HCT116 (cell line): ENCODE results near the gene VEPH1. TPM values are rescaled to one million over a fixed set of nuclear protein-coding genes. Genes with fewer than 3 reads are reported as not detected.

ENCODE experiments used
- ATAC-seq: fragments of 200-7000 bp; cut with Tn5 transposase; 2 replicates; pipeline ENCODE4 v1.9.1; 2020; ENCODE audit warnings: mild to moderate bottlenecking, moderate library complexity
- BruUV-seq: library from RNA; stranded (reverse); fragments of 400-500 nt; replicated peaks from 2 replicates; lab custom pipeline; 2021; lab: Mats Ljungman, UMichigan
- CTCF ChIA-PET: fragments of 300-600 bp; sonication (Branson Sonifier 250); formaldehyde crosslinking; loops from one replicate; lab custom pipeline; 2021; ENCODE audit warnings: antibody characterized with exemption; lab: Charles Lee
- POLR2A ChIA-PET: fragments of 300-600, 350-600 bp; sonication (Branson Sonifier 250); formaldehyde crosslinking; loops from one replicate; lab custom pipeline; 2021; ENCODE audit warnings: antibody characterized with exemption; lab: Charles Lee
- RAD21 ChIA-PET, 2 experiments: fragments of 300-600 bp; sonication (Branson Sonifier 250); formaldehyde crosslinking; loops; one replicate each; lab custom pipeline; 2023; ENCODE audit warnings: low total read pairs in 2 of 2; ENCODE audit not compliant: uncharacterized antibody in 2 of 2, unreplicated experiment in 2 of 2, low non-redundant PET in 1 of 2; lab: Charles Lee
- DNase-seq: peaks from one replicate; pipeline ENCODE4 v3.0.0-alpha.2; 2010; ENCODE audit warnings: low read depth, low spot score
- H2AFZ ChIP-seq: fragments of 200-600 bp; shearing (Covaris generic), sonication (generic); 2 replicates; pipeline ENCODE4 v1.6.1; 2017; ENCODE audit warnings: low read depth, mixed run types, mixed read lengths, antibody characterized with exemption, low read length; ENCODE audit not compliant: poor library complexity, severe bottlenecking
- H3K27ac ChIP-seq: 2 replicates; pipeline ENCODE4 v1.5.1; 2012; ENCODE audit warnings: low read depth, low read length
- H3K27me3 ChIP-seq: fragments of 200-600 bp; sonication (generic); 2 replicates; pipeline ENCODE4 v1.6.1; 2016; ENCODE audit warnings: mixed run types, low read length, mixed read lengths; ENCODE audit not compliant: insufficient read depth
- H3K36me3 ChIP-seq, 2 experiments: fragments of 200-500 bp in 1 of 2; fragments of 200-600 bp in 1 of 2; sonication (Bioruptor generic) in 1 of 2; sonication (generic) in 1 of 2; 2 replicates each; pipeline versions ENCODE4 v1.5.1 to v1.6.1; 2014 to 2016; ENCODE audit warnings: low read length in 2 of 2, inconsistent platforms in 1 of 2, mixed read lengths in 1 of 2, mixed run types in 1 of 2; ENCODE audit not compliant: insufficient read depth in 2 of 2, control insufficient read depth in 1 of 2
- H3K4me1 ChIP-seq, 2 experiments: fragments of 200-600 bp in 1 of 2; sonication (generic) in 1 of 2; 2 replicates each; pipeline versions ENCODE4 v1.5.1 to v1.6.1; 2012 to 2017; ENCODE audit warnings: low read length in 2 of 2, inconsistent platforms in 1 of 2, mild to moderate bottlenecking in 1 of 2, mixed read lengths in 1 of 2, mixed run types in 1 of 2, moderate library complexity in 1 of 2; ENCODE audit not compliant: insufficient read depth in 2 of 2, control insufficient read depth in 1 of 2
- H3K4me2 ChIP-seq: fragments of 200-600 bp; sonication (generic); 2 replicates; pipeline ENCODE4 v1.6.1; 2017; ENCODE audit warnings: mixed run types, low read length, mixed read lengths
- H3K4me3 ChIP-seq, 2 experiments: fragments of 200-600 bp in 1 of 2; sonication (generic) in 1 of 2; replicated peaks in 1 of 2; 2 replicates each; pipeline ENCODE4 v1.5.1; 2011 to 2016; ENCODE audit warnings: low read length in 2 of 2, control low read depth in 1 of 2, low read depth in 1 of 2, mild to moderate bottlenecking in 1 of 2, mixed read lengths in 1 of 2, mixed run types in 1 of 2
- H3K79me2 ChIP-seq: fragments of 200-600 bp; sonication (generic); 2 replicates; pipeline ENCODE4 v1.6.1; 2017; ENCODE audit warnings: mild to moderate bottlenecking, mixed run types, low read length, moderate library complexity, mixed read lengths; ENCODE audit not compliant: insufficient read depth
- H3K9ac ChIP-seq: fragments of 200-600 bp; sonication (generic); 2 replicates; pipeline ENCODE4 v1.6.1; 2016; ENCODE audit warnings: low read length, mixed read lengths
- H3K9me2 ChIP-seq: fragments of 200-600 bp; sonication (generic), shearing (Covaris generic); 2 replicates; pipeline ENCODE4 v1.6.1; 2017; ENCODE audit warnings: mixed run types, mild to moderate bottlenecking, moderate library complexity; ENCODE audit not compliant: insufficient read depth
- H3K9me3 ChIP-seq, 2 experiments: fragments of 200-500 bp in 1 of 2; fragments of 200-600 bp in 1 of 2; sonication (Bioruptor generic) in 1 of 2; sonication (generic) in 1 of 2; 2 replicates each; pipeline ENCODE4 v1.6.1; 2014 to 2017; ENCODE audit warnings: low read length in 2 of 2, mixed read lengths in 2 of 2, inconsistent platforms in 1 of 2, low read depth in 1 of 2, mild to moderate bottlenecking in 1 of 2, mixed run types in 1 of 2, moderate library complexity in 1 of 2; ENCODE audit not compliant: control insufficient read depth in 1 of 2, insufficient read depth in 1 of 2
- H4K20me1 ChIP-seq: fragments of 200-600 bp; sonication (generic), shearing (Covaris generic); 2 replicates; pipeline ENCODE4 v1.6.1; 2017; ENCODE audit warnings: mixed run types, mild to moderate bottlenecking, moderate library complexity; ENCODE audit not compliant: insufficient read depth
- EGR1 ChIP-seq: IDR thresholded peaks from 2 replicates; pipeline ENCODE4 v1.6.1; 2012; ENCODE audit warnings: low read depth
- ELF1 ChIP-seq: IDR thresholded peaks from 2 replicates; pipeline ENCODE4 v1.6.1; 2012; ENCODE audit warnings: low read depth, borderline replicate concordance
- FOSL1 ChIP-seq: IDR thresholded peaks from 2 replicates; pipeline ENCODE4 v1.6.1; 2012; ENCODE audit warnings: low read depth
- REST ChIP-seq: IDR thresholded peaks from 2 replicates; pipeline ENCODE4 v1.6.1; 2012; ENCODE audit warnings: low read depth
- TCF7L2 ChIP-seq: IDR thresholded peaks from 2 replicates; pipeline ENCODE4 v1.7.0; 2011; ENCODE audit warnings: borderline replicate concordance, inconsistent platforms; ENCODE audit not compliant: insufficient read depth, insufficient read length; ENCODE audit errors: extremely low read depth
- intact Hi-C: fragments of 100-400 bp; cut with micrococcal nuclease; formaldehyde crosslinking; loops from 2 replicates; pipeline ENCODE4 v1.10.0; 2022
- total RNA-seq: library from RNA; stranded (reverse); gene quantifications from one replicate; pipeline ENCODE4 v1.2.1, GENCODE V29; 2021; ENCODE audit not compliant: unreplicated experiment

VEPH1 gene
- total RNA-seq, 1 experiment from 2014 or later, result 4.9 TPM

- BruUV-seq, result no TSS peak
- H3K36me3 ChIP-seq, result no peaks in the 10 kb centered on the region
- H3K79me2 ChIP-seq, result no peaks in the 10 kb centered on the region
- ChIA-PET CTCF (interaction anchor here (0.6 to 1.0 kb wide), 2 partner anchors 36 to 262 kb away, joined by 3 read pairs; no protein-coding TSS in a partner anchor), POLR2A (no interaction called here)
- H3K9me3 ChIP-seq, result no peaks in the 10 kb centered on the region
- H3K27ac ChIP-seq, result no peak overlapping the region
- DNase-seq (no peak), ATAC-seq (no peak)
- H3K4me2 ChIP-seq, result no peak overlapping the region
- H3K27me3 ChIP-seq, result no peaks in the 10 kb centered on the region
- no peaks in the 10 kb centered on the region for H3K4me1 ChIP-seq
- H3K9me2 ChIP-seq, result no peaks in the 10 kb centered on the region
- no peak overlapping the region for H3K9ac ChIP-seq
- H2AFZ ChIP-seq, result no peak overlapping the region
- TF ChIP-seq EGR1, result no peak
- no peak for TF ChIP-seq TCF7L2
- TF ChIP-seq, all 23 proteins: peak for 0
- Histone ChIP-seq H3K4me3 (no peak overlapping the region), H4K20me1 (no peaks in the 10 kb centered on the region)
- intact Hi-C loops, result loop anchor here (2.0 kb wide), 1 partner anchor 33 kb away; no protein-coding TSS in a partner anchor
- RAD21 ChIA-PET, result no interaction called here
Measured at GRCh38 chr3:157237886-157238285, 265.3 kb downstream of the VEPH1 start.

- ChIA-PET CTCF (no interaction called here), POLR2A (no interaction called here), RAD21 (no interaction called here)
- Histone ChIP-seq H3K4me2 (no peak overlapping the region), H3K9ac (no peak overlapping the region), H3K4me1 (no peaks in the 10 kb centered on the region), H3K9me2 (no peaks in the 10 kb centered on the region), H3K27ac (no peak overlapping the region), H3K79me2 (no peaks in the 10 kb centered on the region), H3K9me3 (no peaks in the 10 kb centered on the region), H3K4me3 (no peak overlapping the region), H4K20me1 (no peaks in the 10 kb centered on the region), H3K36me3 (no peaks in the 10 kb centered on the region), H2AFZ (no peak overlapping the region), H3K27me3 (no peaks in the 10 kb centered on the region)
- intact Hi-C loops, result no loop called here
- TF ChIP-seq ELF1 (no peak), REST (no peak), FOSL1 (no peak)
- DNase-seq, result no peak
- ATAC-seq, result no peak
- no TSS peak for BruUV-seq
Measured at GRCh38 chr3:157235291-157235690, 267.9 kb downstream of the VEPH1 start.
